Measurements from ENCODE around the gene ZNF174.

Gene ZNF174

GRCh38 chr16:3444032-3444388 lies 43.0 kb downstream of the ZNF174 start:
- Histone ChIP-seq H3K9me3 (ENCODE audit: control insufficient read depth, low read depth, low read length) (peaks cover 6% of the 10 kb centered on the region), H3K4me1 (ENCODE audit: control insufficient read depth, low read depth, low read length) (peaks cover 3% of the 10 kb centered on the region), H3K36me3 (ENCODE audit: control insufficient read depth, low read depth, low read length) (peaks cover 4% of the 10 kb centered on the region), H3K4me3 (ENCODE audit: low read length) (peak overlapping the region; percentile 95), H3K27me3 (ENCODE audit: control insufficient read depth, insufficient read depth, low read length) (no peaks in the 10 kb centered on the region), H3K9ac (ENCODE audit: low read length) (peak overlapping the region; percentile 82), H3K27ac (ENCODE audit: low read length) (peak overlapping the region; percentile 64)

- Histone ChIP-seq H3K36me3 (ENCODE audit: control insufficient read depth, low read depth, low read length) (peaks cover 7% of the 10 kb centered on the region), H3K9ac (ENCODE audit: low read length) (no peak overlapping the region), H3K27ac (ENCODE audit: low read length) (no peak overlapping the region), H3K27me3 (ENCODE audit: control insufficient read depth, insufficient read depth, low read length) (no peaks in the 10 kb centered on the region), H3K4me1 (ENCODE audit: control insufficient read depth, low read depth, low read length) (peaks cover 5% of the 10 kb centered on the region), H3K9me3 (ENCODE audit: control insufficient read depth, low read depth, low read length) (no peaks in the 10 kb centered on the region), H3K4me3 (ENCODE audit: low read length) (no peak overlapping the region)
These were observed 53.1 kb downstream of the ZNF174 start for GRCh38 chr16:3454093-3454492.

- peaks cover 7% of the 10 kb centered on the region for H3K36me3 ChIP-seq (ENCODE audit: control insufficient read depth, low read depth, low read length)
- H3K9ac ChIP-seq (ENCODE audit: low read length), result no peak overlapping the region
- H3K27ac ChIP-seq (ENCODE audit: low read length), result no peak overlapping the region
- H3K4me1 ChIP-seq (ENCODE audit: control insufficient read depth, low read depth, low read length), result peaks cover 11% of the 10 kb centered on the region
- H3K27me3 ChIP-seq (ENCODE audit: control insufficient read depth, insufficient read depth, low read length), result no peaks in the 10 kb centered on the region
- no peak overlapping the region for H3K4me3 ChIP-seq (ENCODE audit: low read length)
- no peaks in the 10 kb centered on the region for H3K9me3 ChIP-seq (ENCODE audit: control insufficient read depth, low read depth, low read length)
These were observed 53.7 kb downstream of the ZNF174 start for GRCh38 chr16:3454631-3455147.

GRCh38 chr16:3457434-3458252 lies 56.6 kb downstream of the ZNF174 start:
- Histone ChIP-seq H3K4me3 (ENCODE audit: low read length) (peak overlapping the region; percentile 92), H3K27ac (ENCODE audit: low read length) (peak overlapping the region; percentile 32), H3K4me1 (ENCODE audit: control insufficient read depth, low read depth, low read length) (peaks cover 15% of the 10 kb centered on the region), H3K9ac (ENCODE audit: low read length) (peak overlapping the region; percentile 48), H3K27me3 (ENCODE audit: control insufficient read depth, insufficient read depth, low read length) (no peaks in the 10 kb centered on the region), H3K9me3 (ENCODE audit: control insufficient read depth, low read depth, low read length) (no peaks in the 10 kb centered on the region), H3K36me3 (ENCODE audit: control insufficient read depth, low read depth, low read length) (no peaks in the 10 kb centered on the region)

- Histone ChIP-seq H3K27me3 (ENCODE audit: control insufficient read depth, insufficient read depth, low read length) (no peaks in the 10 kb centered on the region), H3K9me3 (ENCODE audit: control insufficient read depth, low read depth, low read length) (no peaks in the 10 kb centered on the region), H3K4me3 (ENCODE audit: low read length) (peak overlapping the region; percentile 92), H3K27ac (ENCODE audit: low read length) (peak overlapping the region; percentile 15), H3K4me1 (ENCODE audit: control insufficient read depth, low read depth, low read length) (peaks cover 15% of the 10 kb centered on the region), H3K36me3 (ENCODE audit: control insufficient read depth, low read depth, low read length) (no peaks in the 10 kb centered on the region), H3K9ac (ENCODE audit: low read length) (peak overlapping the region; percentile 84)
These were observed 57.4 kb downstream of the ZNF174 start for GRCh38 chr16:3458278-3458851.

GRCh38 chr16:3458852-3459361 lies 57.9 kb downstream of the ZNF174 start:
- H3K9me3 ChIP-seq (ENCODE audit: control insufficient read depth, low read depth, low read length), result no peaks in the 10 kb centered on the region
- H3K9ac ChIP-seq (ENCODE audit: low read length), result peak overlapping the region; percentile 84
- no peaks in the 10 kb centered on the region for H3K27me3 ChIP-seq (ENCODE audit: control insufficient read depth, insufficient read depth, low read length)
- peak overlapping the region; percentile 15 for H3K27ac ChIP-seq (ENCODE audit: low read length)
- H3K36me3 ChIP-seq (ENCODE audit: control insufficient read depth, low read depth, low read length), result no peaks in the 10 kb centered on the region
- H3K4me3 ChIP-seq (ENCODE audit: low read length), result peak overlapping the region; percentile 92
- peaks cover 15% of the 10 kb centered on the region for H3K4me1 ChIP-seq (ENCODE audit: control insufficient read depth, low read depth, low read length)
